A549 (cell line): ENCODE results near the gene IL4R.

ENCODE experiments used
- CEBPB ChIP-seq, 2 experiments: fragments of >200 bp in 1 of 2; sonication (Bioruptor Twin) in 1 of 2; formaldehyde crosslinking in 1 of 2; IDR thresholded peaks; 2 replicates each; pipeline ENCODE4 v1.6.1; 2012 to 2016
- CTCF ChIP-seq: fragments of >200 bp; sonication (Bioruptor Twin); formaldehyde crosslinking; IDR thresholded peaks from 3 replicates; pipeline ENCODE4 v1.5.1; 2016
- MAX ChIP-seq: IDR thresholded peaks from 2 replicates; pipeline ENCODE4 v1.6.1; 2012
- NFE2L2 ChIP-seq: fragments of 150-350 bp; conservative IDR thresholded peaks from 2 replicates; pipeline ENCODE4 v1.6.1; 2014; ENCODE audit warnings: low read length
- POLR2A ChIP-seq: IDR thresholded peaks from 2 replicates; pipeline ENCODE4 v1.6.1; 2012; ENCODE audit warnings: mild to moderate bottlenecking, low read length
- TF ChIP-seq, protein P1 (sequence below): fragments of 450-650 bp; IDR thresholded peaks from 2 replicates; pipeline ENCODE4 v1.6.1; 2014; ENCODE audit warnings: antibody characterized with exemption

- no peak for TF ChIP-seq MAX
- TF ChIP-seq, protein P1, sequence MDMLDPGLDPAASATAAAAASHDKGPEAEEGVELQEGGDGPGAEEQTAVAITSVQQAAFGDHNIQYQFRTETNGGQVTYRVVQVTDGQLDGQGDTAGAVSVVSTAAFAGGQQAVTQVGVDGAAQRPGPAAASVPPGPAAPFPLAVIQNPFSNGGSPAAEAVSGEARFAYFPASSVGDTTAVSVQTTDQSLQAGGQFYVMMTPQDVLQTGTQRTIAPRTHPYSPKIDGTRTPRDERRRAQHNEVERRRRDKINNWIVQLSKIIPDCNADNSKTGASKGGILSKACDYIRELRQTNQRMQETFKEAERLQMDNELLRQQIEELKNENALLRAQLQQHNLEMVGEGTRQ, result no peak
- TF ChIP-seq CTCF, result no peak
- no peak for TF ChIP-seq POLR2A
- no peak for TF ChIP-seq NFE2L2
- no peak for TF ChIP-seq CEBPB (IDR thresholded peaks at IDR 0.05)
Observed at GRCh38 chr16:27341971-27342370, 28.2 kb downstream of the IL4R start.
